Choroid plexus epithelial cell (primary cell): ENCODE results near the gene RAI1.

ENCODE experiments used
- DNase-seq: peaks from one replicate; pipeline ENCODE4 v3.0.0-alpha.2; 2010; ENCODE audit warnings: low read depth
- H3K4me3 ChIP-seq: 2 replicates; pipeline ENCODE4 v1.5.1; 2011; ENCODE audit warnings: low read depth, mild to moderate bottlenecking, control low read depth, low read length, moderate library complexity
- TF ChIP-seq, protein P1 (sequence below): conservative IDR thresholded peaks from 2 replicates; pipeline ENCODE4 v1.5.1; 2011; ENCODE audit warnings: low read depth, mild to moderate bottlenecking, control low read depth, inconsistent platforms, low read length, moderate library complexity

RAI1 gene

DNA sequence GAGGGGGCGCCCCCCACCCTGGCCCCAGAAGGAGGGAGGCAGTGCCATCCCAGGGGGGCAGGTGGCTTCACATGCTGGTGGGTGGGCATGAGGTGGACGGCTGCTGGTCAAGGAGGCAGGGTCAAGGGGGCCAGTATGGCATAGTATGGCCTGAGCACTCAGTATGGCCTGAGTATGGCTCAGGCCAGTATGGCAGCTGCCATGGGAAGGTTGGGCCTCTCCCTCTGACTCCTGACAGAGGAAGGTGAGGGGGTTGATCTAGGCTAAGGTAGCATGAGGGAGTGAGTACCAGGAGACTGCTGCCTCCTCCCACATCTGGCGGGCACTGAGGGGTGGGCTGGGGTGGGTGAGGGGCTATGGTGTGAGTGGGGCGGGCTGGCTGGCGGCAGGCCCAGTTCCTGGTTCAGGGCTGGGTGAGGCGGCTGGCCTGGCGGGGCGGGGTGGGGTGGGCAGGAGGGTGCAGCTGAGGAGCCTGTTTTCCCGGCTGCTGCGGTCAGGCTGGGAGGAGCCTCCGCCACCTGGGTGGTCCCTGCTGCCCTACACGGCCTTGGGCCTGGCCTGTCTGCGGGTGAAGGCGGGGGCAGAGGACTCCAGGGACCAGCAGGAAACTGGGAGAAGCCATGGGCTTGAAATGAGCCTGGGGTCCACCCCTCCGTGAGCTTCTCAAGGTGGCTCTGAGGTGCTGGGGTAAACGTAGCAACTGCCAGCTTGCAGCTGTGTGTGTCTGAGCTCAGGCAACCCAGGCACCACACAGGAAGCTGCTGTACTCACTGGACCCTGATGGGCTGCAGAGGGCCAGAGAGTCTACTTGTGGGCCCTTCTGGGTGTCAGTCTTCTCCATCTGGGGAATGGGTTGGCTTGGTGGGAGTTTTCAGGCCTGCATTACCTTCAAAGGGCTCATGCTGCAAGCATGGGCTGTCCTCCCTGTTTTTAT is 57.0 kb downstream of the RAI1 start:
- H3K4me3 ChIP-seq = no peak overlapping the region
- no peak for DNase-seq
- TF ChIP-seq, protein P1, sequence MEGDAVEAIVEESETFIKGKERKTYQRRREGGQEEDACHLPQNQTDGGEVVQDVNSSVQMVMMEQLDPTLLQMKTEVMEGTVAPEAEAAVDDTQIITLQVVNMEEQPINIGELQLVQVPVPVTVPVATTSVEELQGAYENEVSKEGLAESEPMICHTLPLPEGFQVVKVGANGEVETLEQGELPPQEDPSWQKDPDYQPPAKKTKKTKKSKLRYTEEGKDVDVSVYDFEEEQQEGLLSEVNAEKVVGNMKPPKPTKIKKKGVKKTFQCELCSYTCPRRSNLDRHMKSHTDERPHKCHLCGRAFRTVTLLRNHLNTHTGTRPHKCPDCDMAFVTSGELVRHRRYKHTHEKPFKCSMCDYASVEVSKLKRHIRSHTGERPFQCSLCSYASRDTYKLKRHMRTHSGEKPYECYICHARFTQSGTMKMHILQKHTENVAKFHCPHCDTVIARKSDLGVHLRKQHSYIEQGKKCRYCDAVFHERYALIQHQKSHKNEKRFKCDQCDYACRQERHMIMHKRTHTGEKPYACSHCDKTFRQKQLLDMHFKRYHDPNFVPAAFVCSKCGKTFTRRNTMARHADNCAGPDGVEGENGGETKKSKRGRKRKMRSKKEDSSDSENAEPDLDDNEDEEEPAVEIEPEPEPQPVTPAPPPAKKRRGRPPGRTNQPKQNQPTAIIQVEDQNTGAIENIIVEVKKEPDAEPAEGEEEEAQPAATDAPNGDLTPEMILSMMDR = no peak

DNA sequence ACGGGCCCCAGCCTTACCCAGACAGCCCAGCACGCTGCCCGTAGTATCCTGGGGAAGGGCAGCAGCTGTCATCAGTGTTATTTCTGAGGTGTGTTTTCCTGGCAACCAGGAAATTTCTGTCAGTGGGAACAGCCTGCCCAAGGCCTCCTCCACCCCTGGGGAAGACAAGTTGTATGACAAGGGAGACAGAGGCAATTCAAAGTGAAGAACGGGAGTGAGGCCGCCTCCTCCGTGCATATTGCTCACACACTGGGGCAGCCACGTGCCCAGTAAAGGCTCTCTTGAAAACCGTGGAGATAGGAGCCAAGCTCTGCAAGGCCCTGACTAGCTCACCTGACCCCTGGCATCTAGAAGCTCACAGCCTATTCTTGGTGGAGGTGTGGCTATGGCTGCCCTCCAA is 57.6 kb downstream of the RAI1 start:
- no peak overlapping the region for H3K4me3 ChIP-seq
- TF ChIP-seq, protein P1 = no peak
- DNase-seq = peak; percentile 26

DNA sequence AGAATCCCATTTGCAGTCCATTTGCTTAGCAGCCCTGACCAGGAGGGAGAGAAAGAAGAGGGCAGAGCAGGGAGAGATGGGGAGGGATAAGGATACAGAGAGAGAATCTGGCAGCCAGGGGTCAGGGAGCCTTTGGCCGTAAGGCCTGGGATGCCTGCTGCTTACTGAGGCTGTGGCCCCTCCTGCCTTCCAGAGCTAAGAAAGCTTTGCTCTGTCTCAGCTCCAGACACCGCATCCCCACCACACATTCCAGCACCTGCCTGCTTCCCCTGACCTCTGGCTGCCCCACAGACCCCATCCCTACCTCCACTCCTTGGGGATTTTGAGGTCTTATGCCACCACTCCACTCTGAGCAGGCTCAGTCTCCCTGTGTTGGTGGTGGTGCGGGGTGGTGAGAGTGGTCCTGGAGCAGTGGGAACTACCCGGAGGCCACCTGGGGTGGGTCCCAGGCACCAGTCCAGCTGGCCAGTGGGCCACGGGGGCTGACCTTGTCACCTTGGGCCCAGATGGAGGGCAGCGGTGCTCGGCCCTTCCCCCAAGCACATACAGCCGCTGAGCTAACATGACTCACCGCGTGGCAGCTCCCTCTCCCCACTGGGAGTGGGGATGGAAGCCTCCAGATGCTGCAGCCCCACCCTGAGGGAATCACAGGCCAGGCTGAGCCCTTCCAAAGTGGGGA is 58.3 kb downstream of the RAI1 start:
- TF ChIP-seq, protein P1 = peak; percentile 7
- no peak overlapping the region for H3K4me3 ChIP-seq
- peak; percentile 55 for DNase-seq

DNA sequence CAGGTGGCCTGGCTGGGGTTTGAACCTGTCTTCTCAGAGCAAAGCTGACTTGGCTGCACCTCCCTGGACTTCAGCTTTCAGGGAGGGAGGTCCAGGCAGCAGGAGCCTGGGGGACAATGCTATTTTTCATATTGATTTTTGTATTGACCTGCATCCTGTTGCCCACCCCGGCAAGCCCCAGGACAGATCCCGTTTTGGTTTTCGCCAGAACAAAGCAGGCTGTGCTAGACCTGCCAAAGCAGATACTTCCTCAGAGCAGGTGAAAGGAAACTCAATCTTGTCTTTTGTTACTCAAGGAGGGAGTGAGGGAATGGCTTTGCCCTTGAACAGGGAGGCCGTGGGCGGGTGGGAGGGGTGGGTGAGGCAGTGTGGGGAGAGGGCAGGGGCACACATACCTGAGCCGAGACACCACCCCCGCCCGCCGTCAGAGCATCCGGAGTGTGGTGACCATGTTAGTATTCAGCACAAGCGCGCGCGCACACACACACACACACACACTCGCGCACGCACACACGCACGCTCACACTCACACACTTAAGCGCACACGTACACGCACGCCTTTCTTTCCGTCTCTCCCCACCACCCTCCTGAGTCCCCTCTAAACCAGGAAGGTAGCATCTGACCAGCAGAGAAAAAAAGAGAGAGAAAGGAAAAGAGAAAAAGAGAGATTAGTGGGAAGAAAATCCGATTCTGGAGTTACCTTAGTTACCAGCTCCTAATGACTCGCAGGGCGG is 59.5 kb downstream of the RAI1 start:
- no peak for DNase-seq
- TF ChIP-seq, protein P1 = no peak
- H3K4me3 ChIP-seq = no peak overlapping the region

DNA sequence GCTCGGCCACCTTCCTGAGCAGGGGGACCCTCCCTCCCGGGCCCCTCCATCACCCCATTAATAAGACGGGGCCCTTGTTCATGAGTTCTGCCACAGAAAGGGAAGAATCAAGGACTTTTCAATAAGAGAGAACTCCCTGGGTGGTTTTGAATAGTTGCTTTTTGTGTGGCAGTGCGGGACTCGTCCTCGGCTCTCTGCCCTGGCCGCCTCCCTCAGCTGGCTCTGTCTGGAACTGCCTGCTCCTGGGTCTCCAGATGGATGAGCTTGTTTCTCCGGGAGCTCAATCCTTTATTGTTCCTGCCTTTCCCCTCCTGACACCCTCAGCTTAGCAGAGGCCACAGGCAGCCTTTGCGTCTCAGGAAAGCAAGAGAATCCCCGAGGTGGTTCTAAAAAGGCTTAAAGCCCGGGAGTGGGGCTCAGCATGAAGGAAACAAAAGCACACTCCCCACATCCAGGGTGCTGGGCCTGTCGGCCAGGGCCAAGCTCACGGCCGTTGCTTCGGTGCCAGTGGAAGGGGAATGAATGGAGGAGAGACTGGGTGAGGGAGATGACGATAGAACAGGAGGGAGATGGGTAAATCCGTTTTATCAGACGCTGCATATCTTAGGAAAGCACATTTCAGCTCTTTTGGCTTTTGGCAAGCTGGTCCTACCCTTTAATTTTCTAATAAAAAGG is 60.2 kb downstream of the RAI1 start:
- TF ChIP-seq, protein P1 = peak; percentile 41
- no peak overlapping the region for H3K4me3 ChIP-seq
- DNase-seq = no peak

DNA sequence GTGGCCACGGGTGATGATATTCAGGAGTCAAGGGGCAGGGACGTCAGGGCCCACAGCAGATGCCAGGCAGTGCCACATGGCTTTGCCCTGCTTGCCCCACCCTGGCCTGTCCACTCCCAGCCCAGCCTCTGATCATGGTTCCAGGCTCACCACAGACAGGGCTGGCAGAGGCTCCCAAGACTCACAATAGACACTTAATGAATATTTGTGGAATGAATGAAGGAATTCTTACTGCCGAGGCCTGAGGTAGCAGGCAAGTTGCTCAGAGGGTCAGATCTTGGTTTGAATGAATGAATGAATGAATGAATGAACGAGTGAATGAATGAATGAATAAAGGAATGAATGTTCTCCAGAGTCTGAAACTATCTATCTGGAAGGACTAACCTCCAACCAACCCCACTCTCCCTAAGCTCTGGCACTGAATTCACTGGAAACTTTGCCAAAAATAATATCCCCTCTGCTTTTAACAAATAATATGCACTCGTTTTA is 60.9 kb downstream of the RAI1 start:
- no peak overlapping the region for H3K4me3 ChIP-seq
- peak; percentile 55 for DNase-seq
- TF ChIP-seq, protein P1 = no peak
